H1 (cell line): Measurements from ENCODE around the gene TRHDE. TPM values are rescaled to one million over a fixed set of nuclear protein-coding genes. Genes with fewer than 3 reads are reported as not detected.

Source experiments
- SAP30 ChIP-seq: fragments of 300-600 bp; sonication (generic); IDR thresholded peaks from 2 replicates; pipeline ENCODE4 v1.7.1; 2012; ENCODE audit warnings: low read length, moderate library complexity, mild to moderate bottlenecking, inconsistent platforms; ENCODE audit not compliant: insufficient read depth, insufficient replicate concordance
- USF2 ChIP-seq: IDR thresholded peaks from 2 replicates; pipeline ENCODE4 v1.6.1; 2011; ENCODE audit warnings: low read length, improper control_type of control experiment
- polyA plus RNA-seq, 7 experiments: library from polyadenylated mRNA; depleted of rRNA in 3 of 7; stranded (reverse) in 5 of 7; unstranded in 2 of 7; fragments of >200 nt in 5 of 7; fragments of 200-250 nt in 2 of 7; gene quantifications; 1 replicate in 5 of 7; 2 replicates in 1 of 7; 4 replicates in 1 of 7; pipeline versions ENCODE4 v1.2.1 to v1.2.3, GENCODE V29; 2011 to 2013; ENCODE audit warnings: missing spikeins in 2 of 7, mixed read lengths in 2 of 7
- total RNA-seq: library from RNA; stranded (reverse); fragmentation: NEBNext Ultra II Directional; extraction: Animal tissue kit (Norgen Biotek cat#: 25700); gene quantifications from 2 replicates; pipeline ENCODE4 v1.2.1, GENCODE V29; 2021

Gene TRHDE
- total and polyA plus RNA-seq, 2 of the 8 experiments (the other 6 are each of a cell fraction or from before 2014, with no cell fraction given) = 1.3 to 5.0 TPM

- TF ChIP-seq SAP30 = no peak
- no peak for TF ChIP-seq USF2
These were observed 160.0 kb downstream of the TRHDE start (continued) for GRCh38 chr12:72432037-72432604.
